ENCODE data around the gene SPACA7. TPM values are rescaled to one million over a fixed set of nuclear protein-coding genes. Genes with fewer than 3 reads are reported as not detected.

Gene SPACA7
- total RNA-seq (2013; cell fraction: nucleolus; rRNA removed): not detected in 2 replicates
- not detected in 2 replicates for total RNA-seq (2014; rRNA removed)
- total RNA-seq (2014; rRNA removed; fragmentation: Illumina TruSeq; extraction: Trizol): not detected in 2 replicates
- total RNA-seq (2021): not detected in 2 replicates
- not detected for polyA plus RNA-seq (2011; ENCODE audit: low read depth)
- polyA plus RNA-seq (2011; rRNA removed): not detected in 2 replicates
- polyA plus RNA-seq (2011; cell fraction: cytosol; rRNA removed): not detected in 2 replicates
- polyA plus RNA-seq (2011; cell fraction: nucleus; rRNA removed): not detected in 2 replicates
- polyA plus RNA-seq (2012): not detected in 2 replicates
- not detected in 2 replicates for polyA plus RNA-seq (2014; fragmentation: Illumina TruSeq; extraction: Trizol)
- not detected for polyA plus RNA-seq (2014; fragmentation: Nextera tagmentation; extraction: Ambion mirVana)
- polyA plus RNA-seq (2014; rRNA removed): not detected in 2 replicates
- polyA plus RNA-seq (2016; fragmentation: Nextera tagmentation; extraction: Ambion mirVana): not detected
- not detected in 2 replicates for polyA minus RNA-seq (2011; rRNA and poly(A)+ RNA removed)
- not detected in 2 replicates for polyA minus RNA-seq (2011; cell fraction: cytosol; rRNA and poly(A)+ RNA removed)
- polyA minus RNA-seq (2011; cell fraction: nucleus; rRNA and poly(A)+ RNA removed): not detected in 2 replicates
- Bru-seq, nascent RNA: not detected
- BruChase-seq, experiment 1, labeled RNA remaining after a 6-hour chase: not detected
- not detected for BruChase-seq, experiment 2, labeled RNA remaining after a 2-hour chase
- long read RNA-seq, experiment 1: 0 reads
- long read RNA-seq, experiment 2, partial matches to known transcripts: 0 of 1 reads
- long read RNA-seq, experiment 2, other reads (novel, unspliced or antisense): 1 of 1 reads

GRCh38 chr13:112376050-112376681, at the start of gene SPACA7:
Gene SPACA7 (plus strand): TSS chr13:112376355. CDS start chr13:112376386, 31 bp downstream.
- Histone ChIP-seq H3K27ac (ENCODE audit: control insufficient read depth, insufficient read depth) (no peak within 1 kb of the TSS), H3K4me2 (ENCODE audit: control insufficient read depth, insufficient read depth) (no peak within 1 kb of the TSS), H3K9ac (ENCODE audit: control insufficient read depth, insufficient read depth, low read length) (no peak within 1 kb of the TSS), H3K27me3 (replicated peaks in 1 of 2; ENCODE audit: control insufficient read depth in 2 of 2, insufficient read depth in 2 of 2, low read length in 1 of 2) (no peaks in the 10 kb centered on the region), H3K4me1 (ENCODE audit: control insufficient read depth, insufficient read depth, low read length) (no peaks in the 10 kb centered on the region), H3K4me3 (no peak within 1 kb of the TSS), H2AFZ (ENCODE audit: control insufficient read depth, low read depth, low read length) (no peak within 1 kb of the TSS), H3K79me2 (ENCODE audit: control insufficient read depth, insufficient read depth, low read length) (no peaks in the 10 kb centered on the region), H3K36me3 (ENCODE audit: control insufficient read depth in 2 of 2, insufficient read depth in 2 of 2, low read length in 1 of 2) (no peaks in the 10 kb centered on the region), H3K9me3 (replicated peaks; ENCODE audit: control insufficient read depth, insufficient read depth, low read length) (no peaks in the 10 kb centered on the region; the same call in 2 of the 3 replicates), H4K20me1 (ENCODE audit: control insufficient read depth, insufficient read depth) (no peaks in the 10 kb centered on the region)
- in situ Hi-C loops (cut with MboI) (no loop called here), intact Hi-C loops (cut with micrococcal nuclease; ENCODE audit: unreplicated experiment) (no loop called here)
- FAIRE-seq: no peak
- WGBS (ENCODE audit: insufficient coverage, insufficient replicate concordance, low lambda C conversion rate, missing lambda C conversion rate): 29% methylated on average over 8 of the region's 8 CpGs
- TF ChIP-seq HCFC1 (IDR thresholded peaks at IDR 0.05; ENCODE audit: low read length): no peak
- TF ChIP-seq CREB1 (IDR thresholded peaks at IDR 0.05; ENCODE audit: low read depth): no peak
- no peak for TF ChIP-seq FOS (IDR thresholded peaks at IDR 0.05; ENCODE audit: borderline replicate concordance, extremely low read depth, insufficient read length)
- no peak for TF ChIP-seq IRF5 (IDR thresholded peaks at IDR 0.05; ENCODE audit: borderline replicate concordance)
- no peak for TF ChIP-seq FOXM1 (IDR thresholded peaks at IDR 0.05; ENCODE audit: low read depth, low read length)
- no peak for TF ChIP-seq RCOR1 (conservative IDR thresholded peaks at IDR 0.05; ENCODE audit: low read depth, low read length)
- TF ChIP-seq SREBF2 (IDR thresholded peaks at IDR 0.05; ENCODE audit: low read length): no peak
- no peak for DNase-seq (ENCODE audit: low read depth, low spot score)
- no TSS peak for BruUV-seq (replicated peaks)
- RAD21 ChIA-PET (ENCODE audit: unreplicated experiment): no interaction called here
- CTCF ChIA-PET: no interaction called here
- no peak for ATAC-seq
- POLR2A ChIA-PET: no interaction called here
- SMC1A ChIA-PET (ENCODE audit: uncharacterized antibody, unreplicated experiment): no interaction called here
